Measurements from ENCODE around the gene SULT2A1.

Gene SULT2A1

GRCh38 chr19:47896773-47897172, 10.7 kb upstream of the SULT2A1 start:
- H3K27ac ChIP-seq = no peak overlapping the region
- no peak for TF ChIP-seq CTCF (conservative IDR thresholded peaks at IDR 0.05)
- no peak for TF ChIP-seq ZFX (IDR thresholded peaks at IDR 0.05)

DNA sequence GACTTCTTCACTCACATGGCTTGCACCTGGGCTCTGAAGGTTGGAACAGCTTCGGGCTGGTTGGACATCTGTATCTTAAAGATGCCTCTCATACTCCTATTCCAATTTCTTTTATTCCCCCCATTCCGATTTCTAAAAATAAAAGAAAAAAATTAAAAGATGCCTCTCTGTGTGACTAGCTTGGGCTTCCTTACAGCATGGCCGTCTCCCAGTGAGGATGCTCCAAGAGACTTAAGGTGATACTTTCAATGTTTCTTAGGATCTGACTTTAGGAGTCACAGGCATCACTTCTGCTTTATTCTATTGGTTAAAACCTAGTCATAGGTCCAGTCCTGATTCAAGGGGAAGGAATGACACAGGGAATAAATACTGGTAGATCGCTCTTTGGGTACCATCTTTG, 9.9 kb upstream of the SULT2A1 start:
- no peak for TF ChIP-seq CTCF (conservative IDR thresholded peaks at IDR 0.05)
- TF ChIP-seq ZFX (IDR thresholded peaks at IDR 0.05) = no peak
- H3K27ac ChIP-seq = no peak overlapping the region

- TF ChIP-seq CTCF (conservative IDR thresholded peaks at IDR 0.05) = no peak
- TF ChIP-seq ZFX (IDR thresholded peaks at IDR 0.05) = no peak
- no peak overlapping the region for H3K27ac ChIP-seq
Measured at GRCh38 chr19:47895165-47895782, 9.2 kb upstream of the SULT2A1 start.

DNA sequence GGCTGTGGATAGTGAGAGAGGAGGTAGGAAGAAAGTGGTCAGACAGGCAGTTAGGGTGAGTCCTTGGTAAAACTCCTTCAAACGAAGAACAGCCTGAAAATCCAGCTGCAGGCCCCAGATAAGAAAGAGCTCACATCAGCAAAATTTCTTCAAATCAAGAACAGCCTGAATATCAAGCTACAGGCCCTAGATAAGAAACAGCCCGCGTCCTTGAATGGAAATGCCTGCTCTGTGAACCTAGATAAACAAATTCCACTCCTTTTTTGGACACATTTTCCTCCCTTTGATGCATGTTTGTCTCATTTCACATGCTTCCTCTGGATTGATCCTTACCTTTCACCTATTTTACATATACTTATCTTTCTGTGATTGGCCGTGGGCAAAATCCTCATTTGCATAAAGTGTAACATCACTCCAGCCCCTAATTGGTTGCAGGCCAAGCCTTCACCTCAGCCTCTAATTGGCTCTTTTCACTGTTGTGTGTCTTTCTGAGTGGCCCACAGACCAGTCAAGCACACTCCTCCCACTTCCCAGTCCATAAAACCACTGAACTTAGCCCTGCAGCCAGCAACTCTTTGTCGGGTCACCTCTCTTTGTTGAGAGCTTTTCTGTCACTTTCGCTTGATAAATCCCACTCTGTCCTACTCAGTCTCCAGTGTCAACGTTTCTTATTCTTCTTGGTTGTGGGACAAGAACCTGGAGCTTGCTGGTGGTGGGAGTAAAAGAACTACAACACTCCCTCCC, 6.0 kb upstream of the SULT2A1 start:
- TF ChIP-seq CTCF (conservative IDR thresholded peaks at IDR 0.05) (no peak), ZFX (IDR thresholded peaks at IDR 0.05) (no peak)
- no peak overlapping the region for H3K27ac ChIP-seq

DNA sequence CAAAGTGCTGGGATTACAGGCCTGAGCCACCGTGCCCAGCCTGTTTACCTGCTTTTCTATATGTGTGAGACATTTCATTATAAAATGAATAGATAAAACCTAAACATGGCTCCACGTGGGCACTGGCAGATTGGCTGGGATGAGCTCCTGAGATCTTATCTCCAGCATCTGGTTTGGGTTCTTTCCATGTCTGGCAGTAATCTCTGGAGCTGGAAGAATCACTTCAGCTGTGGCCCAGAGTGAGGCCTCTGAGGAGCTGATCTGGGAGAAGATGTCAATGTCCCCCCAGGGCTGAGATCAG, 5.5 kb upstream of the SULT2A1 start:
- H3K27ac ChIP-seq = no peak overlapping the region
- no peak for TF ChIP-seq ZFX (IDR thresholded peaks at IDR 0.05)
- TF ChIP-seq CTCF (conservative IDR thresholded peaks at IDR 0.05) = no peak

DNA sequence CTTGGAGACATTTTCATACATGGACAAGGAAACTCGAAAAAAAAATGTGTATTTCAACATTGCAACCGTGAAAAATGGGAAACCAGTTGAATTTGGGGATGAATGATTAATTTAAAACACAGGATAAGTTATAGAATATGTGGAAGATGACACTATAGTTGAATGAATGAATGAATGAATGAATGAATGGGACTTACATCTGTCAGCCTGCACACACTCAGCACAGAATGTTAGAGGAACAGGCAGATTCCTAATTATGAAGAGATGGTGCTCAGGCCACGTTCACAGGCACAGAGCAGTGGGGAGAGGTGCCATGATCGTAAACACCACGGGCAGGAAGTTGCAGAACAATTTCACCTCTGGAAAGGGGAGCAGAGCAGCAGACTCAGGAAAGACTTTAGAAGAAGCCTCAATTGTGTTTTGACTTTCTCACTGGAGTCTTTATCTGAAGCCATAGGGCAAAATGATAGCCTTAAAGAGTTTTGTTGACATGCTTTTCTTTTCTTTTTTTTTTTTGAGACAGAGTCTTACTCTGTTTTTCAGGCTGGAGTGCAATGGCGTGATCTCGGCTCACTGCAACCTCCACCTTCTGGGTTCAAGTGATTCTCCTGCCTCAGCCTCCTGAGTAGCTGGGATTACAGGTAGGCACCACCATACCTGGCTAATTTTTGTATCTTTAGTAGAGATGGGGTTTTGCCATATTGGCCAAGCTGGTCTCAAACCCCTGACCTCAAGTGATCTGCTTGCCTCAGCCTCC, 4.9 kb upstream of the SULT2A1 start:
- TF ChIP-seq ZFX (IDR thresholded peaks at IDR 0.05) = no peak
- TF ChIP-seq CTCF (conservative IDR thresholded peaks at IDR 0.05) = no peak

DNA sequence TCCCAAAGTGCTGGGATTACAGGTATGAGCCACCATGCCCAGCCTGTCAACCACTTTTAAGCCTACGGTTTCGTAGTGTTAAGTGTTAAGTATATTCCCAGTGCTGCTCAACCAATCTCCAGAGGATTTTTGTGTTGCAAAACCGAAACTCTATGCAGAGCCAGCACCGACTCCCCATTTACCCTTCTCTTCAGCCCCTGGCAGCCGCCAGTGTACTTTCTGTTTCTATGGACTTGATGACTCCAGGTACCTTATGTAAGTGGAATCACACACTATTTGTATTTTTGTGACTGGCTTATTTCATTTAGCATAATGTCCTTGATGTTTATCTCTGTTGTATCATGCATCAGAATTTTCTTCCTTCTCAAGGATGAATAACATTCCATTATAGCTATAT, 1.1 kb downstream of the SULT2A1 start:
- TF ChIP-seq ZFX (IDR thresholded peaks at IDR 0.05) (no peak), CTCF (conservative IDR thresholded peaks at IDR 0.05) (no peak)
- no peak overlapping the region for H3K27ac ChIP-seq

More for the DNA sequence above, 4.9 kb upstream of the SULT2A1 start:
- H3K27ac ChIP-seq = no peak overlapping the region
